IMR-90 (cell line): Measurements from ENCODE around the gene TNS3. TPM values are rescaled to one million over a fixed set of nuclear protein-coding genes. Genes with fewer than 3 reads are reported as not detected.
A peak's percentile ranks its signal among the peaks of the same experiment; 100 is the strongest.

Source experiments
- ATAC-seq: fragments of 200-7000 bp; cut with Tn5 transposase; 2 replicates; pipeline ENCODE4 v1.9.1; 2020; ENCODE audit warnings: low read depth, mild to moderate bottlenecking, moderate library complexity
- BruUV-seq: library from RNA; stranded (reverse); fragments of 400-500 nt; replicated peaks from 2 replicates; lab custom pipeline; 2021; lab: Mats Ljungman, UMichigan
- CTCF ChIA-PET: fragments of 300-600 bp; formaldehyde crosslinking; extraction: SDS; loops from one replicate; lab custom pipeline; 2021; ENCODE audit warnings: antibody characterized with exemption; lab: Yijun Ruan, JAX
- POLR2A ChIA-PET: fragments of 300-600 bp; sonication (Branson Sonifier 250); formaldehyde crosslinking; loops from one replicate; lab custom pipeline; 2022; ENCODE audit warnings: antibody characterized with exemption; ENCODE audit not compliant: unreplicated experiment; lab: Charles Lee
- DNase-seq: peaks from one replicate; pipeline ENCODE4 v3.0.0; 2013
- H2AFZ ChIP-seq: replicated peaks from 2 replicates; pipeline ENCODE3; 2013; ENCODE audit warnings: low read length, mild to moderate bottlenecking; ENCODE audit not compliant: poor library complexity
- H2AK5ac ChIP-seq: 2 replicates; pipeline ENCODE4 v1.6.1; 2013; ENCODE audit warnings: low read depth, low read length, inconsistent platforms
- H2AK9ac ChIP-seq: replicated peaks from 2 replicates; pipeline ENCODE3; 2013; ENCODE audit warnings: mild to moderate bottlenecking, low read depth, low read length, moderate library complexity; ENCODE audit not compliant: poor library complexity
- H2BK120ac ChIP-seq: 2 replicates; pipeline ENCODE4 v1.6.1; 2013; ENCODE audit warnings: low read depth, low read length, inconsistent platforms
- H2BK15ac ChIP-seq: 3 replicates; pipeline ENCODE4 v1.6.1; 2013; ENCODE audit warnings: low read depth, low read length, inconsistent platforms
- H2BK20ac ChIP-seq: 2 replicates; pipeline ENCODE4 v1.6.1; 2013; ENCODE audit warnings: low read depth, mild to moderate bottlenecking, inconsistent platforms, low read length, moderate library complexity
- H2BK5ac ChIP-seq: 2 replicates; pipeline ENCODE4 v1.6.1; 2013; ENCODE audit warnings: mild to moderate bottlenecking, low read depth, low read length, inconsistent platforms; ENCODE audit not compliant: poor library complexity, severe bottlenecking
- H3K14ac ChIP-seq: replicated peaks from 2 replicates; pipeline ENCODE4 v1.6.1; 2013; ENCODE audit warnings: low read depth, low read length, inconsistent platforms
- H3K18ac ChIP-seq: 2 replicates; pipeline ENCODE4 v1.6.1; 2013; ENCODE audit warnings: low read depth, low read length, control low read depth
- H3K23ac ChIP-seq: 2 replicates; pipeline ENCODE4 v1.6.1; 2013; ENCODE audit warnings: low read depth, low read length, inconsistent platforms
- H3K27ac ChIP-seq: 2 replicates; pipeline ENCODE4 v1.5.1; 2013; ENCODE audit warnings: mild to moderate bottlenecking, control low read depth, low read length; ENCODE audit not compliant: insufficient read depth
- H3K27me3 ChIP-seq: 2 replicates; pipeline ENCODE4 v1.6.1; 2013; ENCODE audit warnings: low read length; ENCODE audit not compliant: control insufficient read depth, insufficient read depth
- H3K36me3 ChIP-seq: 2 replicates; pipeline ENCODE4 v1.6.1; 2013; ENCODE audit warnings: low read length, mixed read lengths; ENCODE audit not compliant: control insufficient read depth, insufficient read depth
- H3K4ac ChIP-seq: 2 replicates; pipeline ENCODE4 v1.6.1; 2013; ENCODE audit warnings: low read depth, low read length, inconsistent platforms
- H3K4me1 ChIP-seq: 2 replicates; pipeline ENCODE4 v1.6.1; 2013; ENCODE audit warnings: low read length, mixed read lengths; ENCODE audit not compliant: control insufficient read depth, insufficient read depth
- H3K4me2 ChIP-seq: 2 replicates; pipeline ENCODE4 v1.6.1; 2013; ENCODE audit warnings: low read depth, mild to moderate bottlenecking, control low read depth, low read length, moderate library complexity
- H3K4me3 ChIP-seq: 2 replicates; pipeline ENCODE4 v1.5.1; 2013; ENCODE audit warnings: low read depth, mild to moderate bottlenecking, control low read depth, low read length, moderate library complexity; ENCODE audit not compliant: insufficient read depth
- H3K56ac ChIP-seq: 2 replicates; pipeline ENCODE4 v1.6.1; 2013; ENCODE audit warnings: low read length, inconsistent platforms; ENCODE audit not compliant: insufficient read depth; ENCODE audit errors: extremely low read depth
- H3K79me1 ChIP-seq, 2 experiments: 2 replicates each; pipeline ENCODE4 v1.6.1; 2013; ENCODE audit warnings: low read length in 2 of 2, inconsistent platforms in 1 of 2, low read depth in 1 of 2
- H3K9ac ChIP-seq: 2 replicates; pipeline ENCODE4 v1.6.1; 2013; ENCODE audit warnings: low read depth, low read length, control low read depth
- H3K9me1 ChIP-seq: 2 replicates; pipeline ENCODE4 v1.6.1; 2013; ENCODE audit warnings: low read length, inconsistent platforms; ENCODE audit not compliant: insufficient read depth
- H3K9me3 ChIP-seq: 2 replicates; pipeline ENCODE4 v1.6.1; 2013; ENCODE audit warnings: low read length; ENCODE audit not compliant: control insufficient read depth, insufficient read depth
- H4K20me1 ChIP-seq: 2 replicates; pipeline ENCODE4 v1.6.1; 2013; ENCODE audit warnings: low read length, inconsistent platforms; ENCODE audit not compliant: insufficient read depth
- H4K5ac ChIP-seq: 2 replicates; pipeline ENCODE4 v1.6.1; 2013; ENCODE audit warnings: mild to moderate bottlenecking, low read depth, low read length, control low read depth
- H4K8ac ChIP-seq, 2 experiments: 2 replicates each; pipeline ENCODE4 v1.6.1; 2013; ENCODE audit warnings: low read depth in 2 of 2, low read length in 2 of 2, control low read depth in 1 of 2, inconsistent platforms in 1 of 2
- H4K91ac ChIP-seq: 2 replicates; pipeline ENCODE4 v1.6.1; 2013; ENCODE audit warnings: low read depth, low read length, inconsistent platforms; ENCODE audit not compliant: insufficient read depth
- BHLHE40 ChIP-seq: fragments of 150-350 bp; IDR thresholded peaks from 2 replicates; pipeline ENCODE4 v1.6.1; 2016; ENCODE audit warnings: mild to moderate bottlenecking, low read depth, low read length
- CEBPB ChIP-seq: IDR thresholded peaks from 2 replicates; pipeline ENCODE4 v1.6.1; 2012; ENCODE audit warnings: low read depth, low read length, improper control_type of control experiment
- CHD1 ChIP-seq: IDR thresholded peaks from 2 replicates; pipeline ENCODE4 v1.6.1; 2012; ENCODE audit warnings: low read depth, low read length, improper control_type of control experiment
- CTCF ChIP-seq: conservative IDR thresholded peaks from 2 replicates; pipeline ENCODE4 v1.5.1; 2012; ENCODE audit warnings: mild to moderate bottlenecking, low read depth, low read length, improper control_type of control experiment
- MAZ ChIP-seq: IDR thresholded peaks from 2 replicates; pipeline ENCODE4 v1.6.1; 2012; ENCODE audit warnings: low read depth, mild to moderate bottlenecking, low read length, improper control_type of control experiment, moderate library complexity, borderline replicate concordance
- MXI1 ChIP-seq: IDR thresholded peaks from 2 replicates; pipeline ENCODE4 v1.6.1; 2012; ENCODE audit warnings: low read depth, mild to moderate bottlenecking, low read length, moderate library complexity, borderline replicate concordance
- NFE2L2 ChIP-seq: fragments of 150-350 bp; IDR thresholded peaks from 2 replicates; pipeline ENCODE4 v1.6.1; 2016; ENCODE audit warnings: low read depth, mild to moderate bottlenecking, low read length
- RAD21 ChIP-seq: IDR thresholded peaks from 2 replicates; pipeline ENCODE4 v1.6.1; 2012; ENCODE audit warnings: low read length, improper control_type of control experiment
- RCOR1 ChIP-seq: IDR thresholded peaks from 2 replicates; pipeline ENCODE4 v1.6.1; 2012; ENCODE audit warnings: mild to moderate bottlenecking, low read length, improper control_type of control experiment; ENCODE audit not compliant: insufficient replicate concordance
- RFX5 ChIP-seq: IDR thresholded peaks from 2 replicates; pipeline ENCODE4 v1.8.0; 2012; ENCODE audit warnings: low read depth, mild to moderate bottlenecking, low read length, moderate library complexity
- SMC3 ChIP-seq: fragments of 150-350 bp; IDR thresholded peaks from 2 replicates; pipeline ENCODE4 v1.6.1; 2016; ENCODE audit warnings: low read depth, mild to moderate bottlenecking, antibody characterized with exemption, low read length, moderate library complexity
- USF2 ChIP-seq: fragments of 150-350 bp; IDR thresholded peaks from 2 replicates; pipeline ENCODE4 v1.6.1; 2017; ENCODE audit warnings: mild to moderate bottlenecking, antibody characterized with exemption, low read length, low read depth
- WGBS, 2 experiments: methylation state at CpG; one replicate each; pipeline versions ENCODE4 v1.1.5 to v1.1.7; 2013; ENCODE audit warnings: missing lambda C conversion rate in 2 of 2; ENCODE audit not compliant: insufficient read length in 1 of 2; ENCODE audit errors: extremely low coverage in 2 of 2; 5-methylcytosine and 5-hydroxymethylcytosine counted together
- dilution Hi-C: fragments of 300-500 bp; cut with HindIII; formaldehyde crosslinking; loops from one replicate; pipeline ENCODE4 v1.14.3; 2018; ENCODE audit warnings: low sequenced_read_pairs; ENCODE audit not compliant: unreplicated experiment
- in situ Hi-C: fragments of 300-500 bp; cut with MboI; formaldehyde crosslinking; loops from 3 replicates; pipeline ENCODE4 v1.14.3; 2019; ENCODE audit warnings: low sequenced_read_pairs, inconsistent platforms, mixed read lengths
- intact Hi-C: fragments of 100-400 bp; cut with micrococcal nuclease; formaldehyde crosslinking; loops from 2 replicates; pipeline ENCODE4 v1.10.0; 2022
- polyA plus RNA-seq, 3 experiments: library from polyadenylated mRNA; depleted of rRNA; stranded (reverse); fragments of >200 nt; gene quantifications; 2 replicates each; pipeline ENCODE4 v1.2.3, GENCODE V29; 2012; ENCODE audit warnings: low replicate concordance in 1 of 3
- total RNA-seq: library from RNA; depleted of rRNA; stranded (reverse); fragments of >200 nt; gene quantifications from 2 replicates; pipeline ENCODE4 v1.2.3, GENCODE V29; 2012
- TF ChIP-seq, protein P1 (sequence below): fragments of 150-350 bp; IDR thresholded peaks from 2 replicates; pipeline ENCODE4 v1.6.1; 2016; ENCODE audit warnings: low read depth, mild to moderate bottlenecking, low read length, moderate library complexity, borderline replicate concordance

Gene TNS3
- total and polyA plus RNA-seq, 2 of the 4 experiments (the other 2 are of a cell fraction), result 64.3 to 79.2 TPM

DNA sequence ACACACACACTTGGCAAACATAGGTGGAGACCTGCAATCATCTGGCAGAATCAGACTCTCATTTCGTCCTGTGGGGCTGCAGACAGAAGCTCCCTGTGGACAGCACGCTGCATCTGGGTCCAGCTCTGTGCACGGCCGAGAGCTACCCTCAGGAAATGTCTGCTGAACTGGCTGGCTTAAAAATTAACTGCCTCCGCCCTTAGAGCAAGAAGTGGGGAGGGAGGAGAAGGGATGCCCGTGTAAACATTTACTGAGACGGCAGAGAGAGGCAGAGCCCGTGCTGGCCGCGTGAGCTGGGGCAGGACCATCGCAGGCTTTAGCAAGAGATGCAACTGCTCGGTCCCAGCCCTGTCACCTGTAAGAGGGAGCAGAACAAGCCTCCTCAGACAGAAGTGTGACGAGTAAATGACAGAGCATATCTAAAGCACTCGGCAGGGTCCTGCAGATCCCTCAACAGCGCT lies 81.8 kb downstream of the TNS3 start:
- ChIA-PET POLR2A (interaction anchor here (0.6 kb wide), 1 partner anchor 284 kb away, joined by 3 read pairs; no protein-coding TSS in a partner anchor), CTCF (interaction anchor here (1.2 to 1.3 kb wide), 2 partner anchors 9 to 11 kb away, joined by 3 to 5 read pairs; no protein-coding TSS in a partner anchor)
- Histone ChIP-seq H2AK9ac (no peak overlapping the region), H4K91ac (peak overlapping the region; percentile 3; the same call in 1 of the 2 replicates), H4K5ac (peak overlapping the region; percentile 47), H3K18ac (peak overlapping the region; percentile 54; the same call in 1 of the 2 replicates), H3K79me1 (peaks cover 39 to 98% of the 10 kb centered on the region in 2 experiments), H2BK5ac (no peak overlapping the region), H3K23ac (peak overlapping the region; percentile 61; the same call in 1 of the 2 replicates), H4K8ac (peak overlapping the region in 1 of 2 experiments; percentile 37; a peak in 1 of 4 replicates), H3K27me3 (no peaks in the 10 kb centered on the region), H4K20me1 (peaks cover 53% of the 10 kb centered on the region), H2BK20ac (peak overlapping the region; percentile 51; the same call in 1 of the 2 replicates), H3K14ac (peak overlapping the region; percentile 66; the same call in 1 of the 2 replicates), H3K9me3 (no peaks in the 10 kb centered on the region), H2BK15ac (peak overlapping the region; percentile 30; the same call in 1 of the 3 replicates), H3K9me1 (peaks cover 52% of the 10 kb centered on the region), H3K4me1 (peaks cover 46% of the 10 kb centered on the region), H3K4ac (peak overlapping the region; percentile 61), H3K4me2 (no peak overlapping the region), H3K9ac (no peak overlapping the region), H2AFZ (no peak overlapping the region), H2AK5ac (peak overlapping the region; percentile 84), H3K56ac (no peak overlapping the region), H2BK120ac (0 out of 2 replicates have a peak overlapping the region, but pooled peaks have one; percentile 12), H3K36me3 (peaks cover 23% of the 10 kb centered on the region; the same call in 1 of the 2 replicates), H3K27ac (no peak overlapping the region), H3K4me3 (no peak overlapping the region)
- dilution Hi-C loops, result no loop called here
- TF ChIP-seq NFE2L2 (no peak), MAZ (no peak), CTCF (no peak), BHLHE40 (no peak), USF2 (no peak), SMC3 (no peak), RCOR1 (no peak), CEBPB (no peak), MXI1 (no peak), RAD21 (no peak), RFX5 (no peak), CHD1 (no peak)
- TF ChIP-seq, protein P1, sequence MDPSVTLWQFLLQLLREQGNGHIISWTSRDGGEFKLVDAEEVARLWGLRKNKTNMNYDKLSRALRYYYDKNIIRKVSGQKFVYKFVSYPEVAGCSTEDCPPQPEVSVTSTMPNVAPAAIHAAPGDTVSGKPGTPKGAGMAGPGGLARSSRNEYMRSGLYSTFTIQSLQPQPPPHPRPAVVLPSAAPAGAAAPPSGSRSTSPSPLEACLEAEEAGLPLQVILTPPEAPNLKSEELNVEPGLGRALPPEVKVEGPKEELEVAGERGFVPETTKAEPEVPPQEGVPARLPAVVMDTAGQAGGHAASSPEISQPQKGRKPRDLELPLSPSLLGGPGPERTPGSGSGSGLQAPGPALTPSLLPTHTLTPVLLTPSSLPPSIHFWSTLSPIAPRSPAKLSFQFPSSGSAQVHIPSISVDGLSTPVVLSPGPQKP, result no peak
- ATAC-seq (no peak), DNase-seq (no peak)
- intact Hi-C loops, result loop anchor here (2.0 kb wide), 1 partner anchor 17 kb away; no protein-coding TSS in a partner anchor
- 68% methylated on average over 8 of the region's 15 CpGs; no CpG with 5 or more reads in 1 of the 2 experiments for WGBS, 2 experiments
- BruUV-seq, result no TSS peak
- in situ Hi-C loops, result no loop called here
